HG03139 (cell line): ENCODE data around the gene B9D2.
A peak's percentile ranks its signal among the peaks of the same experiment; 100 is the strongest.

Experiments
- ATAC-seq: cut with Tn5 transposase; IDR thresholded peaks from one replicate; pipeline ENCODE4 v1.9.1; 2021; ENCODE audit not compliant: unreplicated experiment

Gene B9D2

DNA sequence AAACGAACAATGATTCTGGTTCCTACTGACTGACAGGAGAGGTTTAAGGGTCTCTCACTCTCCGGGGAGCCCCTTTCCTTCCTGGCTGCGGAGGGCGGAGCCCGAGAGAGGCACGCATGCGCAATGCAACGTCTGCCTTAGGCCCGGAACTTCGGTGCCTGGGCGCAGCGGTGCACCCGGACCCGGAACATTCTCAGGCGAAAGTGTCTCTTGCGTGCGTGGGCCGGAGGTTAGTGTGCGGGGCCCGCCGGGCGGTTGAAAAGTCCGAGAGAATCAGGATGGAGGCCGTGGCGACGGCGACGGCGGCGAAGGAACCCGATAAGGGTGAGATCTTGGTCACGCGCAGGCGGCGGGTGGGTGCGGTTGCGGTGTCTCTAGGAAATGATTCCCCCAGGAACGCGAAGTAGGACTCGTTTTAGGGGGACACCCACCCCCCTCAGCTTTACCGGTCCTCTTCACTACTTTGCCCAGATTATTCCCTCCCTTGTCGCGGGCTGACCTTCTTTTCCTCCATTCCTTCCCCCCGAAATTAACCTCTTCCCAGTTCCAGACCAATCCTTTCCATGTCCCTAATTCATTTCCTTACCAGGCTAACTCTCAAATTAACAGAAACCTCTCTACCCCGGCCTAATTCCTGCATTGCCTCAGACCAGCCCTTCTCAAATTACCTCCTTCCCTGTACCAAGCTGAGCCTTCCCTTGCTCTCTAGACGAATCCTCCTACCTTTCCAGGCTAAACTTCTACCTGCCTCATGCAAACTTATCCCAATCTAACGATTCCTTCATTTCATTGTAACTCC, 53.7 kb downstream of the B9D2 start, which contains the start of gene CCDC97:
TSS of gene CCDC97 (plus strand) at position 140 of the 799 bp plus-strand sequence. CDS start at position 279, 139 bp downstream.
- ATAC-seq, result peak; percentile 54

- ATAC-seq, result no peak
Measured at GRCh38 chr19:41309180-41310032, 54.5 kb downstream of the B9D2 start.

DNA sequence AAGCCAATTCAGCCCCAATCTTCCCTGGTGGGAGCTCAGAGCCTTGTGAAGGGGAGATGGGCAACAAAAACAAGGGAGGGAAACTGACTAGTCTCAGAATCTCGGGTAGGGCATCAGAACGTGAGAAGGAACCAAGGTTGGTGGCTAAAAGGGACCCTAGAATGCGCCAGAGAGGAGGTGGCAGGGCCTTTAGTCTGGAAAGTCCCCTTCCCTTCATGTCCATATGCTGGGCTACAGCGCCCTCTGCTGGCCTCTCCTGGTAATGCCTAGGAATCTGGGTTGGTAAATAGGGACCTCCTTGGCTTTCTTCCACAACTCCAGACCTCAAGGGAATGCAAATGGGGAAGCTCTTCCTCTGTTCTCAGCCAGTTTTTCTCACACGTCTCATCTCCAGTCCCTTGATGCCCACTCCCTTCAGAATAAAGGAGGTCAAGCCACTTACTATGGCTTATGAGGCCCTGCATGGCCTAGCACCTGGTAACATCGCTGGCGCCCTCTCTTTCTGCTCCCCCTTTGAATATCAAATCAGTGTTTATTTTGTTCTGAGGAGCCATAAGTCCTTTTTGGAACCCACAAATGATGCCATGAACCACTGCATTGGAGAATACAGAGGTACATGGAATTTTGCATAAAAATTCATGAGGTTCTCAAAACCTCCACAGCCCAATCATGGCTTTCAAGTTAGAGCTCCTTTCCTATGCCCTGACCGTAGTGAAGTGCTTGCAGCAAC, 55.3 kb downstream of the B9D2 start:
- ATAC-seq, result no peak

- ATAC-seq, result no peak
Measured at GRCh38 chr19:41307954-41308449, 55.9 kb downstream of the B9D2 start.

GRCh38 chr19:41307090-41307875, 56.7 kb downstream of the B9D2 start:
- no peak for ATAC-seq

- no peak for ATAC-seq
Measured at GRCh38 chr19:41305927-41306793, 57.8 kb downstream of the B9D2 start.

GRCh38 chr19:41304706-41305483, 59.1 kb downstream of the B9D2 start:
- ATAC-seq, result no peak
